AG04450 (cell line): ENCODE measurements around the gene C1orf116. TPM values are rescaled to one million over a fixed set of nuclear protein-coding genes. Genes with fewer than 3 reads are reported as not detected.

Source experiments
- CTCF ChIA-PET: fragments of 300-600, 350-600 bp; formaldehyde crosslinking; extraction: SDS; loops from one replicate; lab custom pipeline; 2022; ENCODE audit warnings: antibody characterized with exemption, inconsistent platforms; lab: Charles Lee
- POLR2A ChIA-PET: fragments of 350-600 bp; formaldehyde crosslinking; extraction: SDS; loops from one replicate; lab custom pipeline; 2021; ENCODE audit warnings: antibody characterized with exemption, inconsistent platforms; lab: Yijun Ruan, JAX
- DNase-seq: peaks from one replicate; pipeline ENCODE4 v3.0.0-alpha.2; 2011; ENCODE audit warnings: low read depth, low spot score
- H3K27ac ChIP-seq: one replicate; pipeline ENCODE4 v1.5.1; 2012; ENCODE audit warnings: low read depth, low read length, control low read depth
- H3K27me3 ChIP-seq: one replicate; pipeline ENCODE4 v1.6.0; 2012; ENCODE audit warnings: low read length; ENCODE audit not compliant: control insufficient read depth, insufficient read depth
- H3K4me3 ChIP-seq: 2 replicates; pipeline ENCODE4 v1.5.1; 2011; ENCODE audit warnings: mild to moderate bottlenecking, low read depth, low read length, control low read depth
- H3K9me3 ChIP-seq: 2 replicates; pipeline ENCODE4 v1.5.1; 2012; ENCODE audit warnings: low read length; ENCODE audit not compliant: control insufficient read depth, insufficient read depth
- polyA plus RNA-seq: library from polyadenylated mRNA; depleted of rRNA; stranded (reverse); fragments of >200 nt; gene quantifications from 2 replicates; pipeline ENCODE4 v1.2.3, GENCODE V29; 2011
- TF ChIP-seq, protein P1 (sequence below): IDR thresholded peaks from 2 replicates; pipeline ENCODE4 v1.5.1; 2011; ENCODE audit warnings: low read depth, low read length, control low read depth, inconsistent platforms

C1orf116 gene
- polyA plus RNA-seq, 1 experiment: not detected

GRCh38 chr1:207029701-207030521 is 2.6 kb downstream of the C1orf116 start:
- TF ChIP-seq, protein P1, sequence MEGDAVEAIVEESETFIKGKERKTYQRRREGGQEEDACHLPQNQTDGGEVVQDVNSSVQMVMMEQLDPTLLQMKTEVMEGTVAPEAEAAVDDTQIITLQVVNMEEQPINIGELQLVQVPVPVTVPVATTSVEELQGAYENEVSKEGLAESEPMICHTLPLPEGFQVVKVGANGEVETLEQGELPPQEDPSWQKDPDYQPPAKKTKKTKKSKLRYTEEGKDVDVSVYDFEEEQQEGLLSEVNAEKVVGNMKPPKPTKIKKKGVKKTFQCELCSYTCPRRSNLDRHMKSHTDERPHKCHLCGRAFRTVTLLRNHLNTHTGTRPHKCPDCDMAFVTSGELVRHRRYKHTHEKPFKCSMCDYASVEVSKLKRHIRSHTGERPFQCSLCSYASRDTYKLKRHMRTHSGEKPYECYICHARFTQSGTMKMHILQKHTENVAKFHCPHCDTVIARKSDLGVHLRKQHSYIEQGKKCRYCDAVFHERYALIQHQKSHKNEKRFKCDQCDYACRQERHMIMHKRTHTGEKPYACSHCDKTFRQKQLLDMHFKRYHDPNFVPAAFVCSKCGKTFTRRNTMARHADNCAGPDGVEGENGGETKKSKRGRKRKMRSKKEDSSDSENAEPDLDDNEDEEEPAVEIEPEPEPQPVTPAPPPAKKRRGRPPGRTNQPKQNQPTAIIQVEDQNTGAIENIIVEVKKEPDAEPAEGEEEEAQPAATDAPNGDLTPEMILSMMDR: no peak
- Histone ChIP-seq H3K27ac (no peak overlapping the region), H3K27me3 (peaks cover 9% of the 10 kb centered on the region), H3K9me3 (peaks cover 3% of the 10 kb centered on the region; the same call in 1 of the 2 replicates), H3K4me3 (no peak overlapping the region)
- POLR2A ChIA-PET: no interaction called here
- no peak for DNase-seq
- CTCF ChIA-PET: interaction anchor here (0.7 to 2.5 kb wide), 3 partner anchors 20 to 375 kb away, joined by 3 to 15 read pairs (median 4); no protein-coding TSS in a partner anchor

DNA sequence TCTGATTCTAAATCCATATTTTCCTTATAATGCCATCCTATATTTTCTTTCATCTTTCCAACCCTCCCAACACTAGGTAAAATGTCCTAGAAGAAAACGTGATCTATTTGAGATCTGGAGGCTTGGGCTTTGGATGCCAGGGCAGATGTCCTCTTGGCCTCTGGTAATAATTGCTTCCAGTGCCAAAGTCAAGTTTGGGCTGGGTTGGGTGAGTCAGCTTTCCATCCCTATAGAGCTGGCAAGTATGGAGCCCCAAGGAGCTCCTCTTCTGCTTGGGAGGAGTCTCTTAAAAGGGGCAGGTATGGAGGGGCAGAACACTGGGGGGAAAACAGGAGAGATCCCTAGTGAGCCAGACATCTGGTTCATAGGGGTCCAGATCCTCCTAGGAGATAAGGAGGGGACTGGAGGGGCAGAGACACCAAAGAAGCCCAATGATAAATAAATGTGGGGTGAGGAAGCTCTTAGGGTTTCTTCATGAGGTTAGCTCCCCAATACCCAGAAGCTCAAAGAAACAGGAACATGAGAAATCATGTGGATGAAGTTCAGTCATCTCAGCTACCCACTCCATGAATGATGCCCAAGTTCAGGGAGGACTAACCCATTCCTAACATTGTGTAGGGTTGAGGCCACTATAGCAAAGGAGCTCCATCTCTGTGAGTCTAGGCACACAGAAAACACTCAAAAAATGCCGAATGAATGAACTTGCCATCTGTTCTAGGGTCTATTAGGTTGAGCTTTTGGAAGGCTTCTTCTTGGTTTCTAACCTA is 3.5 kb downstream of the C1orf116 start:
- H3K27me3 ChIP-seq: peaks cover 9% of the 10 kb centered on the region
- TF ChIP-seq, protein P1: no peak
- ChIA-PET CTCF (interaction anchor here (2.5 kb wide), 1 partner anchor 20 kb away, joined by 15 read pairs; no protein-coding TSS in a partner anchor), POLR2A (no interaction called here)
- H3K27ac ChIP-seq: no peak overlapping the region
- H3K9me3 ChIP-seq: peaks cover 3% of the 10 kb centered on the region; the same call in 1 of the 2 replicates
- no peak overlapping the region for H3K4me3 ChIP-seq
- DNase-seq: no peak

DNA sequence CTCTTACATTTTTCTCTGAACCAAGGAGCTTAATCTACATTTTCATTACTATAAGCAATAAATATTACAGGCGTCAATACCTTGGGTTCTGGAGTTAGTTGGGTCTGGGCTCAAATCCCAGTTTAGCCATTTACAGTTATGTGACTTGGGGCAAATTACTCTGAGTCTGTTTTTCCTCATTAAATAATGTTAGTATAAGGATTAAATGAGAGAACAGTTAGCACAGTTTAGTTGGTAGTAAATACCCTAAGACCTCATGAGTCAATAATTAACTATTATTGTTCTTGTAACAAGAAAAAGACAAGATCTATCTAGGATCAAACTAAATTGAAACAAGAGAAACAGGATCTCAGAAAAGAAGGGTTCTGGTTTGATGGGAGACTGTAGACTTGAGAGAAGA is 4.6 kb downstream of the C1orf116 start:
- ChIA-PET CTCF (no interaction called here), POLR2A (no interaction called here)
- TF ChIP-seq, protein P1: no peak
- no peak overlapping the region for H3K27ac ChIP-seq
- no peak overlapping the region for H3K4me3 ChIP-seq
- peaks cover 3% of the 10 kb centered on the region; the same call in 1 of the 2 replicates for H3K9me3 ChIP-seq
- DNase-seq: no peak
- H3K27me3 ChIP-seq: peaks cover 9% of the 10 kb centered on the region

DNA sequence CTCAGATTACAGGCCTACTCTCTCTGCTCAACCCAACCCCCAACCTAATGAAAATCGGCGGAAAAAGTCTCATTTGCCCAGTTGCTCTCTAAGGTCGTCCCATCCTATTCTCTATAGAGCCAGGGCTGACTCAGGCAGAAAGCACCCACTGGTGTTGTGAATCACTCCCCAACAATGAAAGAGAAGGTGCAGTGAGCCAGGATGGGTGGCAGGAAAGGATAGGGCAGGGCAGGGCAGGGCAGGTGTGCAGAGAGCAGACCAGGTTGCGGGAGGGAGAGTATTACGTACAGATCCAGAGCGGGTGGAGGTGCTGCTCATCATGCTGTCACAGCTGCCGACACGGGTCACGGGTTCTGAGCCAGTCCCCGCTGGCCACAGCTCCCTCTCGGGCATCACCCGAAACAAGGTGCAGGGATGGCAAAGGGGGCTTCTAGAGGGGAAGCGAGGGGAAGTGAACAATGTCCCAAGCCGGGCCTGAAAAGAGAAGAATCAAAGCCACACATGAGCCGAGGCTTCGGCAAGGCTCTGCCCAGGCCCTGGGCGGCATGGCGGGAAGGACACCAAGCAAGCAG is 5.3 kb downstream of the C1orf116 start:
- Histone ChIP-seq H3K27me3 (peaks cover 9% of the 10 kb centered on the region), H3K27ac (no peak overlapping the region), H3K4me3 (no peak overlapping the region), H3K9me3 (peaks cover 3% of the 10 kb centered on the region; the same call in 1 of the 2 replicates)
- ChIA-PET CTCF (interaction anchor here (0.9 to 1.3 kb wide), 4 partner anchors 20 to 393 kb away, joined by 3 to 5 read pairs (median 3); partner anchors contain the start of gene DYRK3), POLR2A (no interaction called here)
- no peak for DNase-seq
- TF ChIP-seq, protein P1: no peak
